Measurements from ENCODE around the gene ZNF304.

DNA sequence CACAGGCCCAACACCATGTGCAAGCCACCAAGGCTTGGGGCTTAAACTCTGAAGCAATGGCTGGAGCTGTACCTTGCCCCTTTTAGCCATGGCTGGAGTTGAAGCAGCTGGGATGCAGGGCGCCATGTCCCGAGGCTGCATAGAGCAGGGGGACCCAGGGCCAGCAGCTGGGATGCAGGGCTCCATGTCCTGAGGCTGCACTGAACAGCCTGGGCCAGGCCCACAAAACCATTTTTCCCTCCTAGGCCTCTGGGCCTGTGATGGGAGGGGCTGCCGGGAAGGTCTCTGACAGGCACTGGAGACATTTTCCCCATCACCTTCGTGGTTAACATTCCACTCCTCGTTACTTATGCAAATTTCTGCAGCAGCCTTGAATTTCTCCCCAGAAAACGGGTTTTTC, 23.1 kb downstream of the ZNF304 start:
- TF ChIP-seq, protein P1, sequence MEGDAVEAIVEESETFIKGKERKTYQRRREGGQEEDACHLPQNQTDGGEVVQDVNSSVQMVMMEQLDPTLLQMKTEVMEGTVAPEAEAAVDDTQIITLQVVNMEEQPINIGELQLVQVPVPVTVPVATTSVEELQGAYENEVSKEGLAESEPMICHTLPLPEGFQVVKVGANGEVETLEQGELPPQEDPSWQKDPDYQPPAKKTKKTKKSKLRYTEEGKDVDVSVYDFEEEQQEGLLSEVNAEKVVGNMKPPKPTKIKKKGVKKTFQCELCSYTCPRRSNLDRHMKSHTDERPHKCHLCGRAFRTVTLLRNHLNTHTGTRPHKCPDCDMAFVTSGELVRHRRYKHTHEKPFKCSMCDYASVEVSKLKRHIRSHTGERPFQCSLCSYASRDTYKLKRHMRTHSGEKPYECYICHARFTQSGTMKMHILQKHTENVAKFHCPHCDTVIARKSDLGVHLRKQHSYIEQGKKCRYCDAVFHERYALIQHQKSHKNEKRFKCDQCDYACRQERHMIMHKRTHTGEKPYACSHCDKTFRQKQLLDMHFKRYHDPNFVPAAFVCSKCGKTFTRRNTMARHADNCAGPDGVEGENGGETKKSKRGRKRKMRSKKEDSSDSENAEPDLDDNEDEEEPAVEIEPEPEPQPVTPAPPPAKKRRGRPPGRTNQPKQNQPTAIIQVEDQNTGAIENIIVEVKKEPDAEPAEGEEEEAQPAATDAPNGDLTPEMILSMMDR (IDR thresholded peaks at IDR 0.05; ENCODE audit: insufficient read depth, low read depth, low read length): no peak
- no peak for TF ChIP-seq EZH2 (IDR thresholded peaks at IDR 0.05; ENCODE audit: insufficient read depth, low read length)

Measured in astrocyte (in vitro differentiated cells and primary cell).